BLaER1 (cell line): ENCODE results near the gene FN3KRP.

Source experiments
- H3K27ac ChIP-seq: shearing (Covaris generic); formaldehyde crosslinking; 2 replicates; pipeline ENCODE4 v1.8.1; 2022
- H3K27me3 ChIP-seq: shearing (Covaris generic); formaldehyde crosslinking; 2 replicates; pipeline ENCODE4 v1.8.1; 2022
- H3K36me3 ChIP-seq: shearing (Covaris generic); formaldehyde crosslinking; 2 replicates; pipeline ENCODE4 v1.8.1; 2022
- H3K4me1 ChIP-seq: shearing (Covaris generic); formaldehyde crosslinking; 2 replicates; pipeline ENCODE4 v1.8.1; 2022
- H3K4me2 ChIP-seq: shearing (Covaris generic); formaldehyde crosslinking; 2 replicates; pipeline ENCODE4 v1.8.1; 2022
- H3K4me3 ChIP-seq: shearing (Covaris generic); formaldehyde crosslinking; 2 replicates; pipeline ENCODE4 v1.8.1; 2022
- H3K9ac ChIP-seq: shearing (Covaris generic); formaldehyde crosslinking; 2 replicates; pipeline ENCODE4 v1.8.1; 2022
- H3K9me3 ChIP-seq: shearing (Covaris generic); formaldehyde crosslinking; 2 replicates; pipeline ENCODE4 v1.8.1; 2022
- H4K20me1 ChIP-seq: shearing (Covaris generic); formaldehyde crosslinking; 2 replicates; pipeline ENCODE4 v1.8.1; 2022
- Cebpa-rat ChIP-seq: shearing (Covaris generic); IDR thresholded peaks from 2 replicates; pipeline ENCODE4 v1.8.1; 2022

FN3KRP gene, protein sequence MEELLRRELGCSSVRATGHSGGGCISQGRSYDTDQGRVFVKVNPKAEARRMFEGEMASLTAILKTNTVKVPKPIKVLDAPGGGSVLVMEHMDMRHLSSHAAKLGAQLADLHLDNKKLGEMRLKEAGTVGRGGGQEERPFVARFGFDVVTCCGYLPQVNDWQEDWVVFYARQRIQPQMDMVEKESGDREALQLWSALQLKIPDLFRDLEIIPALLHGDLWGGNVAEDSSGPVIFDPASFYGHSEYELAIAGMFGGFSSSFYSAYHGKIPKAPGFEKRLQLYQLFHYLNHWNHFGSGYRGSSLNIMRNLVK

DNA sequence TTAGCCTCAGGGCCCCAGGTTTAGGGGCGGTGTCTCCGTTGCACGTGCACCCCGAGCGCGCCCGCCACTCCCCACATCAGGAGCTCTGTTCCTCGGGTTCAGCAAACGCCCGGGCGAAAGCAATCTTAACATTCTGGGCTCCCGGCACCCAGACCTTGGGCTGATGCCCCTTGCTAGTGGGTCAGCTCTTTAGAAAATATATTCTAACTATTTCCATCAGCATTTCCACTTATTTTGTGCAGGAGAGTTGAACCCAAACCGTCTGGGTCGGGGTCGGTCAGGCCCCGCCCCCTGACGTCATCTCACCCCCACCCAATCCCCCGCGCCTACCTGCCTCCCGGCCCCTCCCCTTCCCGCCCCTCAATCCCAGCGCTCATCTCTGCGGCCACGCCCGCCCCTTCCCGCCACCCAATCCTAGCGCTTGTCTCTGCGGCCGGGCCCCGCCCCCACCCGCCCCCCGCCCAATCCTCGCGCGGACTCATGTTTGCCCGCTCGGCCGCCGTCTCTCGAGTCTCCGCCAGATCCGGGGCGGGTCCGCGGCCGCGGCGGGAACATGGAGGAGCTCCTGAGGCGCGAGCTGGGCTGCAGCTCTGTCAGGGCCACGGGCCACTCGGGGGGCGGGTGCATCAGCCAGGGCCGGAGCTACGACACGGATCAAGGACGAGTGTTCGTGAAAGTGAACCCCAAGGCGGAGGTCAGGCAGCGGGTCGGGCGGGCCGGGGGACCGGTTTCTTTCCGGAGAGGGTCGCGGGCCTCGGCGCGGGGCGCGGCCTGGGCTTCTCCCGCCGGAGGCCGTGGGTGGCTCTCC is at the start of gene FN3KRP:
Gene FN3KRP (plus strand): TSS at position 504 of the 808 bp plus-strand sequence. CDS start 50 bp downstream, at position 554.
- Histone ChIP-seq H4K20me1 (peaks cover 19% of the 10 kb centered on the region), H3K36me3 (peaks cover 32% of the 10 kb centered on the region), H3K4me1 (peaks cover 24% of the 10 kb centered on the region), H3K4me3 (peak within 1 kb of the TSS; percentile 87), H3K27me3 (no peaks in the 10 kb centered on the region), H3K9me3 (no peaks in the 10 kb centered on the region), H3K4me2 (peak within 1 kb of the TSS; percentile 95), H3K27ac (peak within 1 kb of the TSS; percentile 74), H3K9ac (peak within 1 kb of the TSS; percentile 85)
- TF ChIP-seq Cebpa-rat = no peak

DNA sequence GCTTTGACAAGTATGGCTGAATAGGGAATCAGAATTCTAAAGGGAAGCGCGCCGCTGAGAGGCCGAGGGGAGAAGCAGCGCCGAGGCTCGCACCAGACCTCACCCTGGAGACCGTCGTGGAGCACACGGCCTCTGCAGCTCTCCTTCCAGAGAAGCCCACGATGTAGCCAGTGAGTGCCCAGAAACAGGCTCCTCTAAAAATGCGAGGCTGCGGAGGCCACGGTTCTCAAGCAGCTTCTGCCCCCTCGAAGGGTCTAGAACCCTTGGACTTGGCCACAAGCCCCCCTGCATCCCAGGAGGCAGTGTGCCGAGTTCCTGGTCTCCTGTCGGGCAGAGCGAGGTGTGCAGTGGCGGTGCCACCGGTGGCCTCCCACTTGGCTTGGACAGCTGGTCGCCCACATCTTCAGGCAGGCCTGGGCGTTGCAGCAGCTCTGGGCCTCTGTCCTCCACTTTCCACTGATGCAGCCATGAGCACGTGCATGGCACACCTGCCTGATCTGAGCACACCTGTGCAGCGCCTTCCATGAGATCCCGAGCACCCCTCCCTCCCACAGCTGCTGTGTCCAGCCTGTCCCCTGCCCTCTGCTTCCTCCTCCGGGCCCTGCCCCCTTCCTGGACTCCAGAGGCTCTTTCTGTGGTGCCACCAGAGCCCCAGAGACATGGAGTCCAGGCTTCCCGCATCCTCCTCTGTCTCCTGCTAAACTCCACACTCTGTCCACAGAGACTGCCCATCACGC is 49.4 kb upstream of the FN3KRP start:
- H3K27ac ChIP-seq = no peak overlapping the region
- H3K9me3 ChIP-seq = no peaks in the 10 kb centered on the region
- H3K27me3 ChIP-seq = peaks cover 2% of the 10 kb centered on the region; the same call in 1 of the 2 replicates
- no peaks in the 10 kb centered on the region for H3K36me3 ChIP-seq
- peaks cover 65% of the 10 kb centered on the region for H3K4me1 ChIP-seq
- H3K4me3 ChIP-seq = no peak overlapping the region
- H3K4me2 ChIP-seq = peak overlapping the region; percentile 91
- H4K20me1 ChIP-seq = no peaks in the 10 kb centered on the region
- H3K9ac ChIP-seq = peak overlapping the region; percentile 61; the same call in 1 of the 2 replicates
- no peak for TF ChIP-seq Cebpa-rat

DNA sequence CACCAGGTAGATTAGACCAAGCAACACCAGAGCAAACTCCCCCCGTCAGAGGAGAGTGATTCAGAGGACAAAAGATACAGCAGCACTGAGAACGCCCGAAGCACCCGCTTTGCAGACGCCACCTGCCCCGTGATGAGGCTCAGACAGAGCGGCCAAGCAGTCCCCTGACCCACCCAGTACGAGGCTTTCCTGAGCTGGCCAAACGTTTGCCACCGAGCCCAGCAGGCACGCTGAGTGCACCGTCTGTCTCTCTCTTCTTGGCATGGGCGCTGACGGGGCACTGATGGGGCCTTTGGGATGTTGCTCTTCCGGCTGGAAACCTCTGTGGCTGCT is 48.9 kb upstream of the FN3KRP start:
- Histone ChIP-seq H3K27ac (0 out of 2 replicates have a peak overlapping the region, but pooled peaks have one; percentile 18), H3K4me2 (peak overlapping the region; percentile 91), H4K20me1 (no peaks in the 10 kb centered on the region), H3K36me3 (no peaks in the 10 kb centered on the region), H3K4me3 (peak overlapping the region; percentile 57; the same call in 1 of the 2 replicates), H3K27me3 (no peaks in the 10 kb centered on the region; the same call in 1 of the 2 replicates), H3K9me3 (no peaks in the 10 kb centered on the region), H3K4me1 (peaks cover 60% of the 10 kb centered on the region), H3K9ac (peak overlapping the region; percentile 61; the same call in 1 of the 2 replicates)
- no peak for TF ChIP-seq Cebpa-rat

DNA sequence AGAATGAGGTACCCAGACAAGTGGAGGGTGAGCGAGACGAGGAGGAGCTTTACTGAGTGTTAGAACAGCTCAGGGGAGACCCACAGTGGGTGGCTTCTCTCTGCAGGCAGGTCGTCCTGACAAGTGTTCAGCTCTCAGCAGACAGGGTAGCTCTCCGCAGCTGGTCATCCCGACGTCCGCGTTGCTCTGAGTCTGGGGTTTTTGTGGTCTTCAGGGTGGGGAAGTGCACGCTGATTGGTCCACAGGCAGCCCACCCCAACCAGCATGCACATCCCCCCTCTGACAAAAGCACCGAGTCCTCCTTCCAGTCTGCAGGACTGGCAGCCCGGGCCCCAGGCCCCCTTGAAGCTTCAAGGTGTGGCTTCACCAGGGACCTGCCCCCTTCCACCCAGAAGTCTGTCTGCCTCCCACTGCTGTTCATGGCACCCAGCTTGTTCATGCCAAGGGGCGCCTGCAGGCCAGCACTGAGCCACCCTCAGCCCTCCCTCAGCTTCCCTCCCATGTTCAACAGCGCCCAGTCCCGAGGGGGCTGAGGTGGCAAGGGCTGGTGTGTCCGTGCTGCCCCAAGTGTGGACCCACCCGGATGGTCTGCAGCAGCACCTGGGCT is 48.4 kb upstream of the FN3KRP start:
- peak overlapping the region; percentile 58; the same call in 1 of the 2 replicates for H3K27ac ChIP-seq
- no peaks in the 10 kb centered on the region; the same call in 1 of the 2 replicates for H3K27me3 ChIP-seq
- H3K9ac ChIP-seq = peak overlapping the region; percentile 61; the same call in 1 of the 2 replicates
- no peaks in the 10 kb centered on the region for H4K20me1 ChIP-seq
- no peaks in the 10 kb centered on the region for H3K36me3 ChIP-seq
- H3K4me1 ChIP-seq = peaks cover 55% of the 10 kb centered on the region
- peak overlapping the region; percentile 91 for H3K4me2 ChIP-seq
- peak overlapping the region; percentile 57 for H3K4me3 ChIP-seq
- no peaks in the 10 kb centered on the region for H3K9me3 ChIP-seq
- no peak for TF ChIP-seq Cebpa-rat

DNA sequence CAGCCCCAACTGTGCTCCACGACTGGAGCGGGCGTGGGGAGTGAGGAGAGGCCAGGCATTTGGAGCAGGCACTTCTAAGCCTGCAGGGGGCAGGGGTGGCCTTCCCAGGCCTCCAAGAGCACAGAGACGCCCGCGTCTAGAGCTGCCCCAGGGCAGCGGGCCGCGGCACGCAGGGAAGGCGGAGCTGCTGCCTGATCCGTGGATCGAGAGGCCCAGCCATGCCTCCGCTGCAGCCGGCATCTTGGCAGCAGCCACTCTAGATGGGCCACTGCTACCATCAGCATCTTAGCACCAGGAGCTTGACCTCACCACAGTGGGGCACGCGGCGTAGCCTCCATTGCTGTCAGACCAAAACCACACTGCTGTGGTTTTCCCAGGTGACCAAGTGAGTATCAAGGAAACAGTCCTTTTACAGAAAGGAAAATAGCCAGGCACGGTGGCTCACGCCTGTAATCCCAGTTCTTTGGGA is 47.8 kb upstream of the FN3KRP start:
- Histone ChIP-seq H3K27me3 (no peaks in the 10 kb centered on the region; the same call in 1 of the 2 replicates), H3K36me3 (no peaks in the 10 kb centered on the region), H3K9ac (peak overlapping the region; percentile 61), H3K4me2 (peak overlapping the region; percentile 91), H3K9me3 (no peaks in the 10 kb centered on the region), H4K20me1 (no peaks in the 10 kb centered on the region), H3K27ac (peak overlapping the region; percentile 58), H3K4me3 (peak overlapping the region; percentile 57), H3K4me1 (peaks cover 49% of the 10 kb centered on the region)
- TF ChIP-seq Cebpa-rat = no peak

DNA sequence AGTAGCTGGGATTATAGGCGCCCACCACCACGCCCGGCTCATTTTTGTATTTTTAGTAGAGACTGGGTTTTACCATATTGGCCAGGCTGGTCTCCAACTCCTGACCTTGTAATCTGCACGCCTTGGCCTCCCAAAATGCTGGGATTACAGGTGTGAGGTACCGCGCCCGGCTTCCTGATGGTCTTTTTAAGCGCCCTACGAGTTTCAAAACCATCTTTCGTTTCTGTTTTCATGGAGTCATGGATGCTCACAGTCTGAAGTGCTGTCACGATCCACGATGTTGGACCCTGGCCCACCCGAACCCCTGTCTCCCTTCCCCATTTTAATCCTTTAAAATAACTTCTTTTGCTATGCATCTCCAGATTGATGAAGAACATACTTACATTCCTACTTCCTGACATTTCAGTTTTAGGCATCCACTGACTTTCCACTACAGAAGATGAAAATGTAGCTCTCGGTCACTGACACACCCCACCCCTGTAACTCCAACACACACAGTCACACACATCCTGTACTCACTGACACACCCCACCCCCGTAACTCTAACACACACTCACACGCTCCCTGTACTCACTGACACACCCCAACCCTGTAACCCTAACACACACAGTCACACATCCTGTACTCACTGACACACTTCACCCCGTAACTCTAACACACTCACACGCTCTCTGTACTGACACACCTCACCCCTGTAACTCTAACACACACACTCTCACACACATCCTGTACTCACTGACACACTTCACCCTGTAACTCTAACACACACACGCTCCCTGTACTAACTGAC is 45.6 kb upstream of the FN3KRP start:
- Histone ChIP-seq H3K36me3 (no peaks in the 10 kb centered on the region), H3K9me3 (no peaks in the 10 kb centered on the region), H3K27me3 (no peaks in the 10 kb centered on the region; the same call in 1 of the 2 replicates), H3K4me3 (no peak overlapping the region), H3K27ac (no peak overlapping the region), H3K4me2 (no peak overlapping the region), H3K9ac (no peak overlapping the region), H4K20me1 (no peaks in the 10 kb centered on the region), H3K4me1 (peaks cover 34% of the 10 kb centered on the region)
- no peak for TF ChIP-seq Cebpa-rat

DNA sequence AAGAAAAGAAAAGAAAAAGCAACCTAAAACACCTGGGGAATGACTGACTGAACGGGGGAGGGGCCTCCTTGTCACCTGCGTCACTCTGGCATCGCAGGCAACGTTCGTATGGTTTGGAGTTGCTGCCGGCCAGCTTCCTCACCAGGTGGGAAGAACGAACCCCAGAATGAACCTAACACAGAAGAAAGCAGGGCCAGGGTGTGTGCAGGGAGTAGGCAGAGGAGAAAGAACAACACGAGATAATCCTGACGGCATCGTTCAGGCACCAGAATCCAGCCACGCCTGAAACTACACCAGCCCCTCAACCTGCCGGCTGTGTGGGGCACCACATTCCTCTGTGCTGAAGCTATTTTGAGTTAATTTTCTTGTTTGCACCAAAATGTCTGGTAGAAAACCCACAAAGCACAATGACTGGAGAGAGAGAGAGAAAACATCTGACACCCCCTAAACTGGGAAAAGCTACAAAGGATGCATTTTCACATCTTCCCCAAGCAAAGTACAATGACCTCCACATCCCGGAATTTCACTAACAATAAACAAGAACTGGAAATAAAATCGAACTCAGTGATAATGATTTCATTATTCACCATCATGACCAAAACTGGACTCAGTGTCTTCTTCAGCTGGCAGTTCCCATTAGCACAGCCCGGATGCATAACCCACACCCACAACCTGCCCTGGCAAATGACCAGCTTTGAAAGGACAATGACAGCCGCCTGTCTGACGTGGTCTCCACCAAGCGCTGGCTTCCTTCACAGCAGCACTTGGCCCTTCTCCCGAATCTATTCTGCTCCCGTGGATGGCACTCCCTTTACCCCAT is 41.6 kb upstream of the FN3KRP start:
- Histone ChIP-seq H3K9ac (no peak overlapping the region), H3K4me2 (no peak overlapping the region), H3K27me3 (no peaks in the 10 kb centered on the region), H3K4me1 (peaks cover 31% of the 10 kb centered on the region), H4K20me1 (no peaks in the 10 kb centered on the region), H3K36me3 (no peaks in the 10 kb centered on the region), H3K9me3 (no peaks in the 10 kb centered on the region), H3K4me3 (no peak overlapping the region), H3K27ac (no peak overlapping the region)
- no peak for TF ChIP-seq Cebpa-rat
